GM21390 (cell line): ENCODE data around the gene PPM1D.
"Not testable (repeated sequence)": the region's sequence is repeated elsewhere in the genome, so short reads cannot be mapped to it uniquely, and the experiment has no call there.

Experiments used
- ATAC-seq: cut with Tn5 transposase; IDR thresholded peaks from one replicate; pipeline ENCODE4 v1.9.1; 2021; ENCODE audit not compliant: unreplicated experiment

The PPM1D gene

GRCh38 chr17:60664022-60664421, 64.0 kb downstream of the PPM1D start:
- ATAC-seq: no peak

- ATAC-seq: no peak
Observed at GRCh38 chr17:60665602-60666001, 65.6 kb downstream of the PPM1D start.

DNA sequence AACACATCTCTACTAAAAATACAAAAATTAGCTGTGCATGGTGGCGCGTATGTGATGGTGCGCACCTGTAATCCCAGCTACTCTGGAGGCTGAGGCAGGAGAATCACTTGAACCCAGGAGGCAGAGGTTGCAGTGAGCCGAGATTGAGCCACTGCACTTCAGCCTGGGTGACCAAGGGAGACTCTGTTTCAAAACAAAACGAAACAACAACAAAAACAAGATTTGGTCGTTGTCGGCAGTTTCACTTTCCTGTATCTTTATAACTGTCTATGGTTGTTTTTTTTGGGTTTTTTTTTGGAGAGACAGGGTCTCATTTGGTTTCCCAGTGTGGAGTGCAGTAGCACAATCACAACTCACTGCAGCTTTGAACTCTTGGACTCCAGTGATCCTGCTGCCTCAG, 68.7 kb downstream of the PPM1D start:
- not testable (repeated sequence) for ATAC-seq

DNA sequence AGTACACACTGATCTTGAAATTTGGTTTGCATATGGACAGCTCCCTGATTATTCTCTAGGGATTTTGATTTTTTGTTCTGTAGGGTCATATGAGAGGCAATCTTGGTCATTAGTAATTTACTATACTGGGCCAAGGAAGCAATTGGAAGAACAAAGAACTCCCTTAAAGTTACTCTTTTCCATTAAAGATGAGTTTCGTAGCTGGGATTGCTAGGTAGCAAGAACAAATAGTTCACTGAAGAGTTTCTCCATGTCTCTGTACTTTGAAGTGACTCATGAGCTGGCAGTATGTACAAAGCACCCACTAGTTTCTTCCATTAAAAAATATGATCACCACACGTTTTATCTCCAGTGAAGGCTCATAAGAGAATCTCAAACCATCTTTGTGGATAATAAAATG, 71.5 kb downstream of the PPM1D start:
- no peak for ATAC-seq

- ATAC-seq: not testable (repeated sequence)
Observed at GRCh38 chr17:60674637-60675036, 74.6 kb downstream of the PPM1D start.

DNA sequence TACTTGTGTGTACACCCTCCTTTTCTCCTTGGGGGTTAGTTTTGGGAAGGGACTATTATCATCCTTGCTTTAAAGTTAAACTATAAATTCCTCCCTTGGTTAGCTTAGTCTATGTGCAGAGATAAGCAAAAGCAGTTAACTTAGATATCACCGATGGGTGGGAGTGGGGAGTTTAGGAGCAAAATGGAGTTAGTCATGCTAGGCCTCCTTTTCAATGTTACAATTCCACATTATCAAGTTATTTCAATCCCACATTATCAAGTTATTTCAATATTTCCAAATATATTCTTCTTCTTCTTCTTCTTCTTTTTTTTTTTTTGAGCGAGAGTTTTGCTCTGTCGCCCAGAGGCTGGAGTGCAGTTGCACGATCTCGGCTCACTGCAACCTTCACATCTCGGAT, 76.0 kb downstream of the PPM1D start:
- ATAC-seq: no peak

DNA sequence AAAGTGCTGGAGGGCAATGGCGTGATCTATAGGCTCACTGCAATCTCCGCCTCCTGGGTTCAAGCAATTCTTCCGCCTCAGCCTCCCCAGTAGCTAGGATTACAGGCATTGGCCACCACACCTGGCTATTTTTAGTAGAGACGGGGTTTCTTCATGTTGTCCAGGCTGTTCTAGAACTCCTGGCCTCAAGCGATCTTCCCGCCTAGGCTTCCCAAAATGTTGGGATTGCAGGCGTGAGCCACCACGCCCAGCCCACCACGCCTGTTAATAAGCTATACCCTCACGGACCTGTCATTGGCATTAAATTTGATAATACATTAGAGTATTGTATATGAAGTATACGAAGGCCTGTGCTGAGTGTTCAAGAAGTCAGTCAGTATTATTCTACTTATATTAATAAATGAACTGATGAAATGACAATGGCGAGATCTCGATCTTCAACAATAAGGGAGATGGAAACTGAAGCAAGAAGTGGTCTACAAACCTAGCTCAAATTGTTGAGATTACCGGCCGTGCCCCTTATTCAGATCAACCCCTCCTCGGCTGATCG, 76.8 kb downstream of the PPM1D start:
- no peak for ATAC-seq

GRCh38 chr17:60677308-60678117, 77.5 kb downstream of the PPM1D start, which contains the start of gene BCAS3:
BCAS3 (plus strand) TSS chr17:60677851.
- peak; percentile 97 for ATAC-seq

DNA sequence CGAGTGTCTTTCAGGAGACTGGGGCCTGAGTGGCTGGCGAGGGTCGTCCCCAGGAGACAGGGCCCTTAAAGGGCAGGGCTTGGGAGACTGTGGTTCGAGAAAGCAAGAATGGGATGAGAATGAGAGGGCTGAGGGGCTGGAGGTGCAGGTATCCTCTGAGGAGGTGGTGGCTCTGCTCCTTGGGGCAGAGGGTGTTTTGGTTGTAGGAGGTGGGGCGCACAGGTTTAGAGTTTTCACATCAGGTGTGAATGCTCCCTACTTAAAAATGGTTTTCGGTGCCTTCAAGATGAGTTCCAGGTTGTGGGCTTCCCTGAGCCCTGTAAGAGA, 78.1 kb downstream of the PPM1D start:
- no peak for ATAC-seq

- ATAC-seq: no peak
Observed at GRCh38 chr17:60679287-60679686, 79.3 kb downstream of the PPM1D start.

GRCh38 chr17:60680754-60681153, 80.8 kb downstream of the PPM1D start:
- ATAC-seq: no peak

DNA sequence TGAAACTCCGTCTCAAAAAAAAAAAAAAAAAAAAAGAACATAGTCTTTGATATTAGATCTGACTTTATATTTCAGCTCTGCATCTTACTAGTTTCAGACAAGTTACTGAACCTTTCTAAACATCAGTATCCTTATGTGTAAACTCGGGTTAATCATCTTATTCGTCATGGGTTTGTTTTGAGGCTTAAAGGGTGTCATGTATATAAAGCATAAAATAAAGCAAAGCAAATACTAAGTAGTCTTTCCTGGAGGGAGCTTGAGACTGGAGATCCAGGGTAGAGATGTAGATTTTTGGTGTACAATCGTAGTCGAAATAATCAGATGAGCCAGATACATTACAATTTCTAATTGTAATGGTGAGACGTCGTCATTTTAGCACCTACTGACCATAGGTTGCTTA, 85.4 kb downstream of the PPM1D start:
- ATAC-seq: no peak

GRCh38 chr17:60695960-60696359, 96.0 kb downstream of the PPM1D start:
- no peak for ATAC-seq

GRCh38 chr17:60699090-60699489, 99.1 kb downstream of the PPM1D start:
- ATAC-seq: no peak

GRCh38 chr17:60704170-60704569, 104.2 kb downstream of the PPM1D start:
- ATAC-seq: no peak

GRCh38 chr17:60712675-60713074, 112.7 kb downstream of the PPM1D start:
- ATAC-seq: no peak

DNA sequence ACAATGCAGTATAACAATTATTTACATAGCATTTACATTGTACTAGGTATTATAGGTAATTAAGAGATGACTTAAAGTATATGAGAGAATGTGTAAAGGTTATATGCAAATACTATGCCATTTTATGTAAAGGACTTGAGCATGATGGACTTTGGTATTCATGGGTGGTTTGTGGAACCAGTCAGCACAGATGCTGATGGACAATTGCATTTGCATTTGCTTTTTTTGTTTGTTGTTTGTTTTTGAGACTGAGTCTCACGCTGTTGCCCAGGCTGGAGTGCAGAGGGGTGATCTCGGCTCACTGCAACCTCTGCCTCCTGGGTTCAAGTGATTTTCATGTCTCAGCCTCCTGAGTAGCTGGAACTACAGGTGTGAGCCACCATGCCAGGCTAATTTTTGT, 113.6 kb downstream of the PPM1D start:
- ATAC-seq: no peak
